SIG-M5 treated with dmso at 0.1 percent for 504 hours (cell line): ENCODE data around the gene GCC2.
"Not testable (repeated sequence)": the region's sequence is repeated elsewhere in the genome, so short reads cannot be mapped to it uniquely, and the experiment has no call there.

ENCODE experiments used
- DNase-seq: peaks from one replicate; lab custom pipeline; 2025; ENCODE audit not compliant: unreplicated experiment; lab: John Stamatoyannopoulos, UW

GCC2 gene

DNA sequence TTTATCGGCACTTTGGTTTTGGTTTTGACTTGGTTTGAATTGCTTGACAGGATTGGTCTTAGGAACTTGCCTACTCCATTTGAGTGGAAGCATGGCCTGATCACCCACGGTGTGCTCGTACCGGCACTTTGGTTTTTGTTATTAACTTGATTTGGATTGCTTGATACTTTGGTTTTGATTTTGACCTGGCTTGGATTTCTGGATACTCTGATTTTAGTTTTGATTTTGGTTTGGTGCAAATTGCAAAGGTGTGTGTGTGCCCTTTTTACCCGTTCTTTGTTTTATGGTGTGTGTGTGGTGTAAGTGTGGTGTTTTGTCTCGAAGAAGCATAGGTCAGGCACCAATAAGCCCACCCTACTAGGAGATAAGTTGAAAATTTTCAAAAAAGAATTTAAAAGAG lies 75.7 kb downstream of the GCC2 start:
- DNase-seq = not testable (repeated sequence)

DNA sequence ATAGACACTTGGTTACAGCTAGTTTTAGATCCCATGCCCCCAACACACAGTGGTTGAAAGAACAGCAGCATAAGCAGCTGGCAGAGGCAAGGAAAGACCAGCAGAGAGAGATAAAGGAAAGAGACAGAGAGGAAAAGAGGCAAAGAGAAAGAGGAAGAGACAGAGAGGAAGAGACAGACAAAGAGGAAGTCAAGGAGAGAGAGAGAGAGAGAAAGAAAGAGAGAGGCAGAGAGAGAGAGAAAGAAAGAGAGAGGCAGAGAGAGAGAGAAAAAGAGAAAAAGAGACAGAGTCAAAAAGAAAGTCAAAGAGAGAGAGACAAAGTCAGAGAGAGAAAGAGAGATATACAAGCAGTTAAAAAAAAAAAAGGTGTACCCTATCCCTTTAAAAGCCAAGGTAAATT lies 76.3 kb downstream of the GCC2 start:
- DNase-seq = not testable (repeated sequence)

DNA sequence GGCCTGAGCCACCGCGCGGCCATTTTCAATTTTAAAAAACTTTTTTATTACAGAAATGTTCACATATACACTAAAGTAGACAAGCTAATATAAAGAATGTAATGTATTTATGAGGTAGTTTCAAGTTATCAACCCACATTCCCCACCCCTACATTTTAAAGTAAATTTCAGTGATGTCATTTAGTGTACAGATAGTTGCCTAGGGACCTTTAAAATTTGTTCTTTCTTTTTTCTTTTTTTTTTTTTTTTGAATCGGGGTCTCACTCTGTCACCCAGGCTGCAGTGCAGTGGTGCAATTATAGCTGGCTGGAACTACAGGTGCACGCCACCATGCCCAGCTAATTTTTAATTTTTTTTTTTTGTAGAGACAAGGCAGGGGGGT lies 82.7 kb downstream of the GCC2 start:
- DNase-seq = no peak

DNA sequence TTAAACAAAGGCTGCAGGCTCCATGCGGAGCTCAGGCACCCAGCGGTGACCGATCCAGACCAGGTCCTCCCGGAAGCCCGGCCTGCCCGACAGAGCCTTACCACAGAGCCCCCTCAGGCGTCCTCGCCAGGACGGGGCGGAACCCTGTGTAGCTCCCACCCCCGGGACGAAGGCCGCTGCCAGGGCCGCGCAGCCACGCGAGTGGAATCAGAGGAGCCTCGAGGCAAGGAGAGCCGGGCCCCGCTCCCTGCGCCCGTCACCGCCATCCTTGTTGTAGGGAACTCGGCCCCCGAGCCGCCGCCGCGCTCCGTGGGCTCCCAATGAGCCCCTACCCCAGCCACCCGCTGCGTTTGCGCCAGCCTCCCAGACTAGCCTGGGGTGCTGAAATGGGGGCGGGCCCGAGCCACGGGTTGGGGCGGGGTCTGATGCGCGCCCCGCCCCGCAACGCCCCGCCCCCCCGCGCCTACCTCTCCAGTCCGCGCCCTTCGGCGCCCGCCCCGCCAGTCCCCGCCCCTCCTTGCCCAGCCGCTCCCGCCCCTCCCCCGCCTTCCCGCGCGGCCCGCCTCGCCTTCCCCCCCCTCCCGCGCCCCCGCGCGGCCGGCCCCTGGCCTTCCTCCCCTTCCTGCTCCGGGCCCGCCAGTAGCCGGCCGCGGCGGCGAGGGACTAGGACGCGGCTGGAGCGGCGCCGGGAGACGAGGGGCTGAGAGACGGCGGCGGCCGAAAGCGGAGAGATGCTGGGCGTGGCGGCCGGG lies 85.0 kb downstream of the GCC2 start, which contains the start of gene LIMS1:
LIMS1 (plus strand) TSS at position 639 of the 752 bp plus-strand sequence; CDS start at position 732, 93 bp downstream.
- peak; percentile 82 for DNase-seq

DNA sequence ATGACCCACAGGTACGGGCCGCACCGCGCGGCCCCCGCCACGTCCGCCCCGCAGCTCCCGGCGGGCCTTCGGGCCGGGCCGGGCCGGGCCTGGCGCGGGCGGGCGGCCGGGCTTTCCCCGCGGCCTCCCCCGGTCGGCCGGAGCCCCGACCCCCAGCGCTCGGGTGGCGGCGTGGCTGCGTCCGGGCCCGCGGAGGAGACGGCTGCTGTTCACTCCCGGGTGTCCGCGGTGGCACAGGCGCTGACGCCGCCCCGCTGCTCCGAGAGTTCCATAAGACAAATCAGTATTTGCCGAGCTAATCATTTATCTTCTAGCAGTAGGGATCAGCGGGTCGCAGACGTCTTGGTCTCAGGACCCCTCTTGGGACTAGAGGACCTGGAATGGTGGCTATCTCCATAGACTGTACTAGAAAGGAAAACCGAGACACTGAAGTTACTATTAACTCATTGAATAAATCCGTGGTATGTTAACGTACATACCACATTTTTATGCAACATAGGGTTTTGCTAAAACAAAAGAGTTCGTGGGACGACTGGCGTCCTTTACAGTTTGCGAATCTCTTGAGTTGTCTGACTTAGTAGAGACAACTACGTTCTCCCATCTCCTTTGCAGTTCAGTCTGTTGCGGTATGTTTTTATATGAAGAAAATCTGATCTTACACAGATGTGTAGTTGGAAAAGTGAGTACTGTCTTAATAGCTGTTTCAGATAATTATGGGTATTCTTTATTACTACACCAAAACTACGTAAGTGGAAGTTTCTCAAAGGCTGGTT lies 85.8 kb downstream of the GCC2 start:
- DNase-seq = peak; percentile 48

DNA sequence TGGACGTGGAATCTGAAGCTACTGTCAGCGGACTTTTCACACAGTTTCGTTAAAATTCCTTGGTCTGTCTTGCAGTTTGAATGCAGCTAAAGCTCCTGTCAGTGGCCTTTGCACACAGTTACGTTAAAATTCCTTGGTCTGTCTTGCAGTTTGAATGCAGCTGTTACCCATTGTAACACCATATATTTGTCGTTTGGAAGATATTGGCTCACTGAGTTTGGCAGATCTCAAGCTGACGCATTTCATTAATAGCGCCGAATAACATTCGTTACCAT lies 86.3 kb downstream of the GCC2 start:
- no peak for DNase-seq

DNA sequence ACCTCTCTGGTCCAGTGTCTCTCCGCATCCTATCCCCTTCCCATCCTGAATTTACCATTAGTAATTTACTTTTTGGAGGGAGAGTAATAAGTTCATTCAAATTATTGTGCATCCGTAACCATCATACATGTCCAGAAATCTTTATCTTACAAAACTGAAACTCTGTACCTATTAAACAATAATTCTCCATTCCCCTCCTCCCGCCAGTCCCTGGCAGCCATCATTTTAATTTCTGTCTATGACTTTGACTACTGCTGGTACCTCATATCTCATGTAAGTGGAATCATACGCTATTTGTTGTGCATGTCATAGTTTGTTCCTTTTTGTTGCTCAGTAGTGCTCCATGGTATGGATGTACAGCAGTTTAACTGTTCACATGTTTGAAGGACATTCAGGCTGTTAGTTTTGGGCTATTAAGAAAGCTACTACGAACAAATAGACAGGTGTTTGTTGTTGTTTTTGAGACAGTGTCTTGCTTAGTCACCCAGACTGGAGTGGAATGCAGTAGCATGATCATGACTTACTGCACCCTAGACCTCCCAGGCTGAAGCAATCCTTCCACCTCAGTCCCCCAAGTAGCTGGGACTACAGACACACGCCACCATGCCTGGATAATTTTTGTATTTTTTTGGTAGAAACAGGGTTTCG lies 87.3 kb downstream of the GCC2 start:
- DNase-seq = no peak

DNA sequence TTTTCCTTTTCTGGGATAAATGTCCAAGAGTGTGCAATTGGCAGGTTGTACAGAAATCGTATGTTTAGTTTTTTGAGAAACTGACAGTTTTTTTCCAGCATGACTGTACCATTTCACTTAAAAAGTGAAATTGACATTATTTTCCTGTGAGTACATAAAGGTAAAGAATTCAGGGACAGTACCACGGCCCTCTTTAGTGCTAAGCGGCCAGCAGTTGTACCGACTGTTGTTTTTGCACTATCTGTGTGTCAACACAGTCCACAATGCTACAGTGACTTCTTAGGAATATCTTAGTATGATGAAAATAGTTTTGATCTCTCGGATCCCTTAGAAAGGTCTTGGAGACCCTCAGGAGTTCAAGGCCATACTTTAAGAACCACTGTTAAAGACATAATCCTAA lies 87.9 kb downstream of the GCC2 start:
- DNase-seq = no peak

DNA sequence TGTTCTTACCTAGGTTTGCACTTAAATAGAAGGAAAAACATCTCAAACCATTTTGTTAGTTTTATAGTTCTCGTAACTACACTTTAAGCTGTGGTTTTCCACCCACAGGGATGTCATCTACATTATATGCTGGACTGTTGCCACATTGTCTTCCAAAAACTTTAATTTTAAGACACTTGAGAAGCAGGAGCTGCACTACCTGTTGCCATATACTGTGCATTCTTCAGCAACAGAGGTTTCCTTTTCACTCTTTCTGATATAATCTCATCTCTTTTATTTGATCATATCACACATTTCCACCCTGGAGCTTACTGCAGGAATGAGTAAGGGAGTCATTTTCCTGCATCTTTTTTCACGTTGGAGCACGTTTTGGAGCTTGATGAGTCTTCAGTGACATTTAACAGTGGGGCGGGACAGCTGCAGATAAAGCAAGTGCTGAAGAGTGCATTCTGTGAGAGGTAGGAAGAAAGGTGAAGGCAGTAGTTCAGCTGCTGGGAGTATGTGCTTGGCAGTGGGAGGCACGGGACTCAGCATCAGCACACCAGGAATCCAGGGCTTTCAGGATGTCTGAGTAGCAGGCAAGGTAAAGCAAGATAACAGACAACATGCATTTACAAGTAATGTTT lies 89.1 kb downstream of the GCC2 start:
- no peak for DNase-seq

DNA sequence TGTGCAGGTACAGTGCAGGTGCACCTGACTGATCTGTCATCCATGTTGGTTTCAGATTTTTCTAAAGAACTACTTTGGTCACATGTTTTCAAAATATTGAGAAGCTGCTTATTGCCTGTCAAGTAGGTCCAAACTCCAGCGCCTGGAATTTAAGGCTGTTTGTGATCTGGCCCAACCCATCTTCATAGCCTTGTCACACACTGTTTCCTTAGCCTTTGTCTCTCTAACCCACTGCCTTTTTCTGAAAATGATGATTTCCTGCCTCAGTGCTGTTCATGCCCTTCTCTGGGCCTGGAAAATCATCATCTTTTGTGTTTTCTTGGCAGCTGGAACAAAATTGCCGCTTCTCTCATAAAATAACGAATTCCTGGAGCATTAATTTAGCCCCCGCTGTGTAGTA lies 92.4 kb downstream of the GCC2 start:
- no peak for DNase-seq

DNA sequence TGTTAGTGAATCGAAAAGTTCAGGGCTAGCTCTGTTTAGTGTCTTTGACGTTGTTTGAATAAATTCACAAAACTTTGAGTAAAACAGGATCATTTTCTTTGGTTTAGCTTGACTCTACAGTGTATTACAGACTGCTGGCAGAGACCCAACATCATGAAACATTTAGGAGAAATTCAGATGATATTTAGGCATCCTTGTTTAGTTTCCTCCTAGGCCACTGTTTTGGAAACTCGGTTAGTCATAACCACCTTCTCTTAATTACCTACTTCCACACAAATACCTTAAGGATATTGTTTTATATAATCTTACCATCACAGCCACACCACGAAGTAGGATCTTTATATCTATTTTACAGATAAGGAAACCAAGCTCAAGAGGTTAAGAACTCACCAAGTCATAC lies 93.1 kb downstream of the GCC2 start:
- DNase-seq = no peak

DNA sequence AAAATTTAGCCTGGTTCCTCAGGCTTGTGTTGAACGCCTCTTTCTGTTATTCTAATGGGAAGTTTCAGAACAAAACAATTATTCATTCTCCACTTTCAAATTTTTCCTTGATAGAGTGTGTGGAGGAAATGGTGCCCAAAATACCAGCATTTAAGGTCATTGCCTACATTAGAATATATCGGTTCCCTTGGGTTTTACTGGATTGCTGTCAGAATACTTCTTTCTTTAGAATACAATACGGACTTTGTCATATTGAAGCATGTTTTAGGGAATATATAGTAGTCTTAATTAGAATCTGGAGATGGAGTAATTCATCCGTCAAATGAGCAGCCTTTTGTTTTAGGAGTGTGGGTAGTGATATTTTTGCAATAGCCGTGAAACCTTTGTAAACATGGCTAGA lies 98.6 kb downstream of the GCC2 start:
- DNase-seq = no peak

DNA sequence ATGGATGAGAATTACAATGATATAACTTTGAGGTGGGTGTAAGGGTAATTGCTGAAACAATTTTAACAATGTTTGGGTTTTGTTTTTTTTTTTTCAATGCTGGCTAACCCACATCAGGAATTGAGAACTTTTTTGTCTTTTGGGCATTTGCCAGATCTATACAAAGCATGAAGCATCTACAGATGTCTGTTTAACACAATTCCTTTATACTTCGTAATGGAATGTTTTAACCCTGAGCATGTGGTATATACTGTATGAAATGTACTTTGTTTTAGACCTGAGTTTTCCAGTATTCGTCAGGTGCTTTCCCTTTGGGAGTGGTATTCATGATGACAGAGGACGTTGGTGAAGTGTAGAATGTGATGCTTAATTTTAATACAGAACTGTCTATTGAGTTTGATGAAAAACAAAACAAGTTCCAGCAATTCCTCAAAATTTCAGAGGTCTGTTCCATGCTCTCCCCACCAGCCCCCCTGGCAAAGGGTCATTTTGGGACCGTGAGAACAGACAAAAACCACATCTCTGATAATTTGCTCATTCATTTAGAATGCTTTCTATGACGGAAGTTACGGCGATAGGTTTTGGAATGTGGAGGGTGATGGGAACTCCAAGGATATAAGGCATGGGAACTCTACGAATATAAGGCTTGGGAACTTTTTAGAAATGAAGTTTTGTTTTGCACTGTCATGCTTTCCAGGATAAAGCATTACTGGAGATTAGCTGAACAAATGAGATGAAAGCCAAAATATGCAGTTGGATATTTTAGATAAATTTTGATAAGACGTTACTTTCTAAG lies 99.4 kb downstream of the GCC2 start:
- DNase-seq = no peak

DNA sequence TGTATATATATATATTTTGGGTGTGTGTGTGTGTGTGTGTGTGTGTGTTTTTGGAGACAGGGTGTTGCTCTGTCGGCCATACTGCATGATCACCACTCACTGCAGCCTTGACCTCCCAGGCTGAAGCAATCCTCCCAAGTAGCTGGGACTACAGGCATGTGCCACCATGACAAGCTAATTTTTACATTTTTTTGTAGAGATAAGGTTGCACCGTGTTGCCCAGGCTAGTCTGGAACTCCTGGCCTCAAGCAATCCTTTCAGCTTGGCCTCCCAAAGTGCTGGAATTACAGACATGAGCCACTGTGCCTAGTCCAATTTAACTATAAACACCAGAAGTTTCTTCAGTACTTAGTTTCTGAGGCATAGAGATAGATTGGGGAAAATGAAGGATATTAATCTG lies 103.6 kb downstream of the GCC2 start:
- no peak for DNase-seq

DNA sequence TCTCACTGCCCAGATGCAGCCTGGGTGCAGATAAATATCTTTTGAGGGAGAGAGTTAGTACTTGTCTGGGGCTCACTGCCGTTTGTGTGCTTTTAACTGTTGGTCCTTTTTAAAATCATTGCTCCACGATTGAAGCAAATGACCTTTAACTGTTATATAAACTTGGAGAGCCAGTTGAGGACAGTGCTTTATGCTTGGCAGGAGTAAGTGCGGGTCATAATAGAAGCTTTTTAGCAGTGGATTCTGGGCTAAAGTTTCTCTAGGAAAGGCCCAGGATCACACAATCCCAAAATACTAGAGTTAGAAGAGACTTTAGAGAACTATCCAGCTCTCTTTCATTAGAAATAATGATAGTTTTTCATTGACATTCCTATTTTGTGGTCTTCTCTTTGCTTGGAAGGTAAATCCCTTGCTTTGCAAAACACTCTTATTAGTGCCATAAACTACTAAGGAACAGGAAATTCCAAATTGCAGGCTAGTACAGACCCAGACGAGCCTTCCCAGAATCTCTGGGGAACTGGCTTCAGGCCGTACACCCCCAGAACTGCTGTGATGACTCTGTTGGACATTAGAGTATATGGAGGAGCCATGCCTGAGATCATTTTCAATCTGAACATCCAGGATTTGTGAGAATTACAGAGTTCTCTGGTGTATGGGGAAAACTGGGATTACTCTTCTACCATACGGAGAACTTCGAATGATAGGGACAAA lies 104.4 kb downstream of the GCC2 start:
- no peak for DNase-seq

DNA sequence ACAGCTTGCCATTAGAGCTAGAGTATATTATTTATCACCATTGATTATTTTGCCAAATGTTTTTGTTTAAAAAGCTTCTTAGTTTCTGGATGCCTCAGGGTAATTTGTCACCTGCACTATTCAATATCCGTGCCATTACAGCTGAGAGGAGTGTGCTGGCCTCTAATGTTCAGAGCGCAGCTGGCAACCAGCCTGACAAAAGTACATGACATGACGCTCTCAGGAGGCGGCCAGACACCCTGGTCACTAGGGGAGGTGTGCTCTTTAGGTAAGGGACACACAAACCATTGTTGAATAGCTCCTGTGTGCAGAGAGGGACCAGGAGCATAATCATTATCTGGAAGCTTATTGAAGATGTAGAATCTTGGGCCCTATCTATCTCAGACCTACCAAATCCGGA lies 105.5 kb downstream of the GCC2 start:
- no peak for DNase-seq

DNA sequence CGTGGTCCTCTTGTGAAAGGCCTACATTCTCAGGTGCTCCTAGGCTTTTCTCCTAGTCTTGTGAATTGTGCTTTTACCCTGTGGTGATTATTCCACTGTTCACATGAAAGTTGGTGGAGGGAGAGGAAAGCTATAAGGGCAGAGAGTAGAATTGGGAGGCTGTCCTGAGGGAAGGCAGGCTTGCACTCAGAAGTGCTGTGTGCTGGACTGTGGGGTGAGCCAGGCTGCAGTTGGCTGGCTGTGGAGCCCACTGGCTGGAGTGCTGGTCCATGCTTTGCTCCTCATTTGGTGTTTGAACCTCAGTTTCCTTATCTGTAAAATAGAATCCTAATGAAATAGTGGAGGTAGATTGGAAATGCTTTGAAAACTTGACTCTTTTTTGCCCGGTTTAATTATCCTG lies 106.6 kb downstream of the GCC2 start:
- no peak for DNase-seq

DNA sequence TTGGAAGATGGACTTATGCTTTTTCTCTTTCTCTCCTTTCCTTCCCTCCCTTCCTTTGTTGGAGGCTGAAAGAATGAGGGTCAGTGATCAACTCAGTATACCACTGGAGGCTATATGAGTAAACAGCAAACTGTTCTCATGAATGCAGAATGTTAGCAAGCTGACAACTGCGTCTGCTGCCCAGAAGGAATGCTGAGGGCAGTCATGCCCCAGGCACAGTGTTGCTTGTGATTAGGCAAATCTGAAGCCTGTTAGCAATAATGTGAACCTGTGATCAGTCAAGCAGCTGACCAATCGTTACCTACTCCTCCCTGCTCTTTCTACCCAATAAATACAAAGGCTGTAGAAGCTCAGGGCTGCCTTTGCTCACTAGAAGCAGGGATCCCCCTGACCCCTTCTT lies 107.6 kb downstream of the GCC2 start:
- DNase-seq = not testable (repeated sequence)
